Myocyte (in vitro differentiated cells): Measurements from ENCODE around the gene IL2RA. TPM values are rescaled to one million over a fixed set of nuclear protein-coding genes. Genes with fewer than 3 reads are reported as not detected.
A peak's percentile ranks its signal among the peaks of the same experiment; 100 is the strongest.

ENCODE experiments used
- DNase-seq: peaks from one replicate; pipeline ENCODE4 v3.0.0-alpha.2; 2012; ENCODE audit warnings: low read depth
- total RNA-seq: library from RNA; depleted of rRNA; stranded (reverse); fragments of >200 nt; gene quantifications from 2 replicates; pipeline ENCODE4 v1.2.3, GENCODE V29; 2014

The IL2RA gene
- total RNA-seq, 1 donor from 2014 or later = not detected

DNA sequence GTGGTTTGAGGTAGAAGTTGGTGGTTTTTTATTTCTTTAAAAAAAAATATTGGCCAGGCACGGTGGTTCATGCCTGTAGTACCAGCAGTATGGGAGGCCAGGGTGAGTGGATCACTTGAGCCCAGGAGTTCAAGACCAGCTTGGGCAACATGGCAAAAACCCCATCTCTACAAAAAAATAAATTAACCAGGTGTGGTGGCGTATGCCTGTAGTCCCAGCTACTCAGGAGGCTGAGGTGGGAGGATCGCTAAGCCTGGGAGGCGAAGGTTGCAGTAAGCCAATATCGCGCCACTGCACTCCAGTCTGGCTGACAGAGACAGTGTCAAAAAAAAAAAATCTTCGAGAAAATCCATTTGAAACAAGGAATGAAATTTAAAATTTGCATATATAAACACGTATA, 1.1 kb downstream of the IL2RA start:
- DNase-seq = no peak

GRCh38 chr10:6059506-6059905, 2.7 kb downstream of the IL2RA start:
- DNase-seq = no peak

GRCh38 chr10:6058682-6059475, 3.3 kb downstream of the IL2RA start:
- no peak for DNase-seq

DNA sequence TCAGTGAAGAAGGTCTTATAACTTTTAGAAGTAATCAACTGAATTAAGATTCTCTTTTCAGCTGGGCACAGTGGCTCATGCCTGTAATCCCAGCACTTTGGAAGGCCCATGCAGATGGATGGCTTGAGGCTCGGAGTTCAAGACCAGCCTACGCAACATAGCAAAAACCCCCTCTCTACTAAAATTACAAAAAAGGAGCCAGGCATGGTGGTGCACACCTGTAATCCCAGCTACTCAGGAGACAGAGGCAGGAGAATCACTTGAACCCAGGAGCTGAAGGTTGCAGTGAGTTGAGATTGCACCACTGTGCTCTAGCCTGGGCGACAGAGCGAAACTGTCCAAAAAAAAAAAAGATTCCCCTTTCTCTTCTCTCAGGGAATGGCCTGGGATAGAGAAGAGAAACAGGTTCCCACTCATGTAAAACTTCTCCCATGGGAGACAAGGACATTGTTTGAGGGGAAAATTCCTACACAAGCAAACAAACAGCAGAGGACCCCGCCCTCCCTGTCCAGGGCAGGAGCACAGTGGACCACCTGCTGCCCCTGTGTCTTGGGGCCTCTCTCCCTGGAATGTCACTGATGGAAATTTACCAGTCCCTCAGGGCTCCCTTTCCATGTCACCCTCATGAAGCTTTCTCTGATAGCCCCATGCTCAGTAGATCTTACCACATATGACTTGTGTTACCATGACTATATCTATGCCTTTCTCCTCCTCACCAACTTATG, 5.6 kb downstream of the IL2RA start:
- no peak for DNase-seq

GRCh38 chr10:6055929-6056328, 6.2 kb downstream of the IL2RA start:
- no peak for DNase-seq

DNA sequence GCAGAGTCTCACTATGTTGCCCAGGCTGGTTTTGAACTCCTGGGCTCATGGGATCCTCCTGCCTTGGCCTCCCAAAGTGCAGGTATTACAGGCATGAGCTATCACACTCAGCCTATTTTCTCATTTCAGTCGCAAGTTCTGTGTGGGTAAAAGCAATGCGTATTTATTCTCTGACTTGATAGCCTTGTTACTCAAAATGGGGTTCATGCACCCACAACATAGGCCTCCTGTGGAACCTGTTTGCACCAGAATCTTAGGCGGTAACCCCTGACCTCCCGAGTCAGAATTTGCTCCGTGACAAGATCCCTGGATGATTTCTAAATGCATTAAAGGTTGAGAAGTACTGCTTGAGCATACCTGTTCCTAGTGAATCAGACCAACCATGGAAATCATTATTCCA, 7.3 kb downstream of the IL2RA start:
- DNase-seq = no peak

GRCh38 chr10:6053816-6054631, 8.1 kb downstream of the IL2RA start:
- DNase-seq = no peak

- no peak for DNase-seq
Observed at GRCh38 chr10:6053303-6053702, 8.9 kb downstream of the IL2RA start.

DNA sequence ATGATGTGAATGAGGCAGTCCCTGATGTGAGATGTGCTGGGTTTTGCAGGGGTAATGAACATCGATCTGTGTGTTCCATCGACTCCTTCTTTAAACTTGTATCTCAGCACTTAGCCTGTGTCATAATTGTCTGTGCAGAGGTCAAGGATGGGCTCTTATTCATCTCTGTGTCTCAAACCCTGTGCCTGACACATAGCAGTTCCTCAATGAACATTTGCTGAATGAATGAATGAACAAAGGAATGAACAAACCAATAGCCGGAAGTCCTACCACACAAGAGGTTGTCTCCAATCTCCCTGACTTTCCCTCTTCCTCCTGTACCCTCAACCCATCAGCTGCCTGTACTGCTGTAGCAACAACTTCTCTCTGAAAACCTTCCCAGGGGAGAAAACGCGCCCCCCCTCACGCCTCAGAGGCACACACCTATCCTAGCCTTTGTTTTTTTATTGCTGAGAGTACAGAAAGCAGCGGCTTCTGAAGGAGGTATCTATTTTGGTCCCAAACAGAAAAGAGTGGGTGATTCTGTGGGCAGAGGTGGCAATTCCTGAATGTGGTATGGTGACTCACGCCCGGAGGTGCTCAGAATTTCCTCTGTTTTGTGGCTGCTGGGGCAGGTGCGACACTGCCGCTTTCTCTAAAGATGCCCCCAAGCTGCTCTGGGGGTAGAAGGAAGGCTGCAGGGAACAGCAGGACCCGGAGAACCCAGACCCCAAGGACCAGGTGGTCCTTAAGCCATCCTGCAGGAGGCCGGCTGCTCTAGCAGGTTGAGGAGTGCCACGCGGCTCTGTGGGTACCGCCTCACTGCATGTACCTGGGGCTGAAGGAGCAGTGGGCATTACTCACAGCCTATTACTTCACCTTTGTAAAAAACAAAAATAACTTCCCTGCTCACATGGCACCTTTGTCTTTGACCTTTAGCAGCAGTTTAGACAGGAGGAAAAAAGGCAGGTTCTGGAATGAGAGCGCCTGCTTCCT, 9.6 kb downstream of the IL2RA start:
- DNase-seq = no peak

DNA sequence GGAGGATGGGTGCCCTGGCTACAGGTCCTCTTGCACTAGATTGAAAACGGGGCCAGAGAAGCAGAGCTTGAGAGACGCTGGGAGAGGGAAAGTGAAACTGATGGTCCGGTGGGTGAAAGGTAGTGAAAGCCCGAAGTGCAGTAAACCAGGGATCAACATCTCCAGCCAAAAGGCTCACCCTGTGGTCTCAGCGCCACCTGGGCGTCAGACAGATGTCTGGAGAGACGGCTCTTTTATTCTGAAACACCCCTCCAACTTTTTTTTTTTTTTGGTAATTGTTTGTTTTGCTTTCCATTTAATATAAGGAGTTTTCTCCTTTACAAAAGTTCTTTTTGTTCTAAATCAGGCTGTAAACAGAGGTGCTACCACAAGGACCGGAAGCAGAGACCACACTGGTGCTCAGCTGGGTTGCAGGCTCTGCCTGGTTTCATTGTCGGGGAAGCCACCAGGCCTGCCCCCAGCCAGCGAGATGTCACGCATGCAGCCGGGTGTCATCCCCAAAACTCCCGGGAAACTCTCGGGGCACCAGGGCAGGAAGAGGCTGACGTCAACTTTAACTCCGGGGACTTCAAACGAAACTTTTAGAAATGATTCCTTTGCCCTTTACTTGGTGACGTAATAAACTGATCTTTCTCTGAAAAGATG, 11.2 kb downstream of the IL2RA start:
- peak; percentile 30 for DNase-seq

DNA sequence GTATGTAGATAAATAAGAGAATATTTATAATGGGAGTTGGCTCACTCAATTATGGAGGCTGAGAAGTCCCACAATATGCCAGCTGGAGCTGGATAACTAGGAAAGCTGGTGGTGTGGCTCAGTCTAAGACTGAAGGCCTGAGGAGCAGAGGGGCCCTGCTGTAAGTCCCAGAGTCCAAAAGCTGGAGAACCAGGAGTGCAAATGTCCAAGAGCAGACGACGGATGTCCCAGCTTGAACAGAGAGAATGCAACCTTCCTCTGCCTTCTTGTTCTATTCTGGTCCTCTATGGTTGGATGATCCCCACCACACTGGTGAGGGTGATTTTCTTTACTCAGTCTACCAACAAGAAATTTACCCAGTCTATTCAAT, 13.2 kb downstream of the IL2RA start:
- DNase-seq = no peak

GRCh38 chr10:6048281-6049030, 13.7 kb downstream of the IL2RA start:
- no peak for DNase-seq

GRCh38 chr10:6047847-6048246, 14.3 kb downstream of the IL2RA start:
- DNase-seq = no peak

DNA sequence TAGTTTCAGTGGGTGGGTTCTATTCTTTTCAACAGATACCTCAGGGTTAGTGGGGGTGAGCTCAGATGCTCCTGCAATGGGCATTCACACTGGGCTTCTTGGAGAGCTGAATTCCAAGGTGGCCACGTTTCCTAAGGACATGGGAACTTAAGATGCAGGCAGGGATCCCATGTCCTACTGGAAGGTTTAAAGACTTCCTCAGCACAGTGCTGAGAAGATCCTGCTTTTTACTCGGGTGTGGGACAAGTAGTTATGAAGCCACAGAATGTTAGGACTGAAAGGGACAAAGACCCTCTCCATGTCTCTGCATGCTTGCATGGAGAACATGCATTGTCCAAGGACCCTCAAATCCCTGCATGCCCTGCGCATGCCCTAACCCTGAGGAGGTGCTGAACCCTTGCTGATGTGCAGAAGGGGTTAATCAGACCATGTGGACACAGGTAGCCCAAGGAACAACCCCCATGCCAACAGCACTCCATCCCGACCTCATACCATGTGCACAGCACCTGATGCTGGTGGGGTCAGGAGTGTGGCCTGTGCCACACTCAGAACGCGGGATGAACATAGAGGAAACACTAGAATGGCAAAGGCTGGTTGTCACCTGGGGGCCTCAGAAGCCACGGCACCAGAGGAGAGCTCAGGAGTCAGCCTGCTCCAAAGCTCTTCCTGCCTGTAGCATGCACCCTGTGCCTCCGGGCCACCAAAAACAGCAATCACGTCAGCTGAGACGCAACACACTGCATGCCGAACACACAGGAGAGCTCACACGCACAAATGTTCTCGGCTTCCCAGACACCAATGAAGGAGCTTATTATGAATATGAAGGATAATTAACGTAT, 15.2 kb downstream of the IL2RA start:
- DNase-seq = no peak

DNA sequence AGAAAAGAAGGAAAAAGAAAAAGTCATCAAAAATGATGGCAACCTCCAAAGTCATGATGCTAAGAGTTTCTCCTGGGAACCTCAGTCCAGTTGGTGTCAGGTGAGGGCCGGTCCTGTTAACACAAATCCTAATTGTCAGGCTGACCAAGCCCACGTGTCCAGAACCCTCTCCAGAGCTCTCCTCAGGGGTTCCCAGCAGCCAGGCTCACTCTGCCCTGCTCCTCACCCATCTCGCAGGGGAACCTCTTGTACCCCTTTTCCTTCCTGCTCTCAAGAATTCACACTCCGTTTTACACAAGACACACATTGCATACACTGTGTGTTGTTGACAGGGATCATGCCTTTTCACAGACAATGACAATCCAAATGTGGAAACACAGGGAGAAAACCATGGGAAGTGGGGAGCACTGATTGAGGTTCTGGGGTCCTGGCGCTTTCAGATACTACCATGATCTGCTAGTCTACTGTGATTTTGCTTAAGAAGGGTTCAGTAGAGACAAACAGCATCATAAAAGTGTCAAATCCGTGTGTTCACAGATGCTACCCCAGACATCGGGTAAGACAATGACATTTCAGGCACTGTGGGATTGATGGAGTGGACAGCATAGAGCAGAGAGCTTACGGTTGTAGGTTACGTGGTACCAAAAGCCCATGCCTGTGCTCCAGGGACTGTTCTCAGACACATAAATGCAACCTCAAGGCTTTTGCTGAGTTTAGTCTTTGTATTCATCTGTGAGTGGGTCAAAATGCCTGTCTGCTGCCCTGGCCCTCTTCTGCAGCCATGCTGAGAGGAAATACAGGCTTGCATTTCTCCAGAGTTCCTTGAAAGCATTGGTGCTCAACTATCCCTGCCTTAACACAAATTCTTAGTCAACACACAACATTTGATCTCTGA, 16.0 kb downstream of the IL2RA start:
- DNase-seq = no peak

- no peak for DNase-seq
Observed at GRCh38 chr10:6045314-6045848, 16.8 kb downstream of the IL2RA start.

GRCh38 chr10:6044751-6045313, 17.3 kb downstream of the IL2RA start:
- DNase-seq = no peak
